ENCODE data around the gene SREBF1. TPM values are rescaled to one million over a fixed set of nuclear protein-coding genes. Genes with fewer than 3 reads are reported as not detected.

SREBF1 gene
- total RNA-seq, 1 donor from 2014 or later, result 81.2 TPM

- Mint-ChIP-seq H3K9me3 (no peaks in the 10 kb centered on the region), H3K4me3 (no peak overlapping the region), H3K36me3 (no peaks in the 10 kb centered on the region), H3K27ac (peak overlapping the region; percentile 67), H3K4me1 (ENCODE audit: unreplicated experiment) (peaks cover 41% of the 10 kb centered on the region), H3K27me3 (no peaks in the 10 kb centered on the region)
- no peak for DNase-seq (ENCODE audit: extremely low spot score, unreplicated experiment)
- no peak for TF ChIP-seq CTCF (conservative IDR thresholded peaks at IDR 0.05)
Observed at GRCh38 chr17:17856386-17856785, 19.6 kb upstream of the SREBF1 start.

- no peak overlapping the region for H3K4me3 Mint-ChIP-seq
- no peak for DNase-seq (ENCODE audit: extremely low spot score, unreplicated experiment)
- no peaks in the 10 kb centered on the region for H3K9me3 Mint-ChIP-seq
- peaks cover 45% of the 10 kb centered on the region for H3K4me1 Mint-ChIP-seq (ENCODE audit: unreplicated experiment)
- H3K27me3 Mint-ChIP-seq, result no peaks in the 10 kb centered on the region
- TF ChIP-seq CTCF (conservative IDR thresholded peaks at IDR 0.05), result no peak
- H3K27ac Mint-ChIP-seq, result peak overlapping the region; percentile 79
- no peaks in the 10 kb centered on the region for H3K36me3 Mint-ChIP-seq
Observed at GRCh38 chr17:17855976-17856375, 19.2 kb upstream of the SREBF1 start.

- Mint-ChIP-seq H3K36me3 (no peaks in the 10 kb centered on the region), H3K9me3 (no peaks in the 10 kb centered on the region), H3K27ac (no peak overlapping the region), H3K4me3 (no peak overlapping the region), H3K4me1 (ENCODE audit: unreplicated experiment) (peaks cover 50% of the 10 kb centered on the region), H3K27me3 (no peaks in the 10 kb centered on the region)
- DNase-seq (ENCODE audit: extremely low spot score, unreplicated experiment), result no peak
- no peak for TF ChIP-seq CTCF (conservative IDR thresholded peaks at IDR 0.05)
Observed at GRCh38 chr17:17853811-17854447, 17.1 kb upstream of the SREBF1 start.

- H3K27me3 Mint-ChIP-seq, result no peaks in the 10 kb centered on the region
- DNase-seq (ENCODE audit: extremely low spot score, unreplicated experiment), result no peak
- H3K36me3 Mint-ChIP-seq, result no peaks in the 10 kb centered on the region
- no peak overlapping the region for H3K27ac Mint-ChIP-seq
- H3K4me3 Mint-ChIP-seq, result no peak overlapping the region
- H3K4me1 Mint-ChIP-seq (ENCODE audit: unreplicated experiment), result peaks cover 50% of the 10 kb centered on the region
- H3K9me3 Mint-ChIP-seq, result no peaks in the 10 kb centered on the region
- TF ChIP-seq CTCF (conservative IDR thresholded peaks at IDR 0.05), result no peak
Observed at GRCh38 chr17:17852930-17853329, 16.1 kb upstream of the SREBF1 start.

- Mint-ChIP-seq H3K27me3 (no peaks in the 10 kb centered on the region), H3K4me1 (ENCODE audit: unreplicated experiment) (peaks cover 50% of the 10 kb centered on the region), H3K4me3 (no peak overlapping the region), H3K27ac (peak overlapping the region; percentile 40), H3K9me3 (no peaks in the 10 kb centered on the region), H3K36me3 (no peaks in the 10 kb centered on the region)
- DNase-seq (ENCODE audit: extremely low spot score, unreplicated experiment), result no peak
- no peak for TF ChIP-seq CTCF (conservative IDR thresholded peaks at IDR 0.05)
Observed at GRCh38 chr17:17851103-17852002, 14.6 kb upstream of the SREBF1 start.
